HG02970 (cell line): ENCODE data around the gene CRIM1.
"Not testable (repeated sequence)": the region's sequence is repeated elsewhere in the genome, so short reads cannot be mapped to it uniquely, and the experiment has no call there.

Experiments used
- ATAC-seq: cut with Tn5 transposase; IDR thresholded peaks from one replicate; pipeline ENCODE4 v1.9.1; 2021; ENCODE audit warnings: mild to moderate bottlenecking, moderate library complexity, moderate number of reproducible peaks; ENCODE audit not compliant: unreplicated experiment, low FRiP score

Gene CRIM1

DNA sequence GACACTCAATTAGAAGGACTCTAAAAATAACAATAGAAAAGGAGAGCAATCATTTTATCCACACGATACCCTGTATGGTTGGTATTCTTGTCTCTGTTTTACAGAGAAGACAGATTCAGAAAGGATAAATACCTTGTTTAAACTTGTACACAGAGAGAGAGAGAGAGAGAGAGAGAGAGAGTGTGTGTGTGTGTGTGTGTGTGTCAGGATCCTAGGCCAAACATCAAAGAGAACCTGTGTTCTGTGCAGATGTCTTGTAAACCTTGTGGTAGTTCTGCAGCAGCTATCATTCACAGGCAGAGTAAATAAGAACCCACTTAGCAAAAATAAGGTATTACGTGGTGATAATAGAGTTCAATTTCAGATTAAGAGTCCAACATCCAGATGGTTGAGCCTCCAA is 4.3 kb upstream of the CRIM1 start:
- no peak for ATAC-seq

DNA sequence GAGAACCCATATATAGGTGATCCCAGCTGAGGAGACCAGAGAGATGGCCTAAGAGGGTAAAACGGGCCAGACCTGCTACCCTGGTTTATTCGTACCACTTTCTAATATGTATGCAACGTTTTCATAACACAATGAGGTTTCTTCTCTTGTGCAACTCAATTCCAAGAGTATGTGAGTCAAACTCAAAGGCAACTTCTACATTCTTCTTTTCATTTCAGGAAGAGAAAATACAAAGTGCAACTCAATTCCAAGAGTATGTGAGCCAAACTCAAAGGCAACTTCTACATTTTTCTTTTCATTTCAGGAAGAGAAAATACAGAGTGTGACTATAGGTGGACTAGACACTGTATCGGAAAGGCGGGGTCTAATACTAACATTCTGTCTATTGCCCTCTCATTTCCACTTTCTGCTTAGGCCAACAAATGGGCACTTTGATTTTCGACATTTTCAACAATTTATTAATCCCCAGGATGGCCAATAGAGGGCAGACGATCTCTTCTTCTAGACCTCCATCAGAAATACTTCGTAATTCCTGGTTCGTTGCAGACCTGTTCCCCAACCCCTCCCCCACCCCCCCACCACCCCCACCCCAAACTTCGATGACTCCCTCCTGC is 3.7 kb upstream of the CRIM1 start:
- ATAC-seq = no peak

DNA sequence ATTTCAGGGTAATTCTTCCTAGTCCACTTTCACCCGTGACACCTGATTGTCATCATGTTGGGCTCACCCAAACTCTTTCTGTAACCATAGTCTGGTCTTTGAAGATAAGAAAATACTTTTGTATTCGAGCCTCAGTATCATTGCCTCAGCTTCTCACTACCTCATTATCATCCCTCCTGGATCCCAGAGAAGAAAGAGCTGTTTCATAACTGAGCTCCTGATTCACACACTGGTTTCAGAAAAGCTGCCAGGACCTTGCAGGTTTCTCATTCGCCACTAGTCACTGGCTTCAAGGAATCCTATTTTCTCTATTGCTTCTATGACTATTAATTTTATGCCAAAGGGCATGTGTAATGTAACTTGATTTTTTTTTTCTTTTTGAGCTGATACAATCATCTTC is 2.9 kb upstream of the CRIM1 start:
- ATAC-seq = no peak

DNA sequence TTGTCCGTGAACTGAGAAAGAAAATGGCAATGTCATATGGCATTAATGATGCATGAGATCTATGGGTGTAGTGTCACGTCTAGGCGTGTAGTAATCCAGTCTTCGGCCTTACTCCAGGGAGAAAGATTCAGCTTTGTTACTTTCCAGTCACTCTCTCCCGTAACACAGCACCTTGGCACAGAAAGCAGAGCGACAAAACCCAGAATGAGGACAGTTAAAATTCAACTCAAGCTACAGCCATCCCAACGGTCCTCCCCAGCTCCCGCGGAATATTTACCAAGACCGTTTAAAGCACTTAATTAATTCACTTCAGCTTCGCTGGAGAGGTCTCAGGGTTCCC is 797 bp upstream of the CRIM1 start:
- no peak for ATAC-seq

DNA sequence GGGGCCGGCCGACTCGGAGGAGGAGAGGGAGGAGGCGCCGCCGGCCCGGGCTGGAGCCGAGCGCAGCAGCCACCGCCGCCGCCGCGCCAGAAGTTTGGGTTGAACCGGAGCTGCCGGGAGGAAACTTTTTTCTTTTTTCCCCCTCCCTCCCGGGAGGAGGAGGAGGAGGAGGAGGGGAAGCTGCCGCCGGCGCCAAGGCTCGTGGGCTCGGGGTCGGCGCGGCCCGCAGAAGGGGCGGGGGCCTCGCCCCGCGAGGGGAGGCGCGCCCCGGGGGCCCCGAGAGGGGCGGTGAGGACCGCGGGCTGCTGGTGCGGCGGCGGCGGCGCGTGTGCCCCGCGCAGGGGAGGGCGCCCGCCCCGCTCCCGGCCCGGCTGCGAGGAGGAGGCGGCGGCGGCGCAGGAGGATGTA is 316 bp downstream of the CRIM1 start:
- no peak for ATAC-seq

DNA sequence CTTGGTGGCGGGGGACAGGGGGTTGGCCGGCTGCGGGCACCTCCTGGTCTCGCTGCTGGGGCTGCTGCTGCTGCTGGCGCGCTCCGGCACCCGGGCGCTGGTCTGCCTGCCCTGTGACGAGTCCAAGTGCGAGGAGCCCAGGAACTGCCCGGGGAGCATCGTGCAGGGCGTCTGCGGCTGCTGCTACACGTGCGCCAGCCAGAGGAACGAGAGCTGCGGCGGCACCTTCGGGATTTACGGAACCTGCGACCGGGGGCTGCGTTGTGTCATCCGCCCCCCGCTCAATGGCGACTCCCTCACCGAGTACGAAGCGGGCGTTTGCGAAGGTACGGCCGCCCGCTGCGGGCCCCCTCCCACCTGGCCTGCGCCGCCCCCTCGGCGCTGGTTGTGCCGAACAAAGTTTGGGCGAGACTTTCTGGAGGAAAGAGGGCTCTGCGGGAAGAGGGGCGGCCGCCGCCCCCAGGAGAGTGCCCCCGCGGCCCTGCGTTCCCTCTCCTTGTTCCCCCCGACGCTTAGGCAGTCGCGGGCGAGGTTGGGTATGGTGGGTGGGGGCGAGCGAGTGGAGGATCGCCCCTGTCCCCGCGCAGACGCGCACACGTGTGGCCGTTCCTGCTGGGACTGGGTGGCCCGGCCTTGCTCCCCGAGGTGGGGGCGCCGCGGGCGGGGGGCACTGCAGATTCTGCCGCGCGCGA is 866 bp downstream of the CRIM1 start:
- peak; percentile 20 for ATAC-seq

DNA sequence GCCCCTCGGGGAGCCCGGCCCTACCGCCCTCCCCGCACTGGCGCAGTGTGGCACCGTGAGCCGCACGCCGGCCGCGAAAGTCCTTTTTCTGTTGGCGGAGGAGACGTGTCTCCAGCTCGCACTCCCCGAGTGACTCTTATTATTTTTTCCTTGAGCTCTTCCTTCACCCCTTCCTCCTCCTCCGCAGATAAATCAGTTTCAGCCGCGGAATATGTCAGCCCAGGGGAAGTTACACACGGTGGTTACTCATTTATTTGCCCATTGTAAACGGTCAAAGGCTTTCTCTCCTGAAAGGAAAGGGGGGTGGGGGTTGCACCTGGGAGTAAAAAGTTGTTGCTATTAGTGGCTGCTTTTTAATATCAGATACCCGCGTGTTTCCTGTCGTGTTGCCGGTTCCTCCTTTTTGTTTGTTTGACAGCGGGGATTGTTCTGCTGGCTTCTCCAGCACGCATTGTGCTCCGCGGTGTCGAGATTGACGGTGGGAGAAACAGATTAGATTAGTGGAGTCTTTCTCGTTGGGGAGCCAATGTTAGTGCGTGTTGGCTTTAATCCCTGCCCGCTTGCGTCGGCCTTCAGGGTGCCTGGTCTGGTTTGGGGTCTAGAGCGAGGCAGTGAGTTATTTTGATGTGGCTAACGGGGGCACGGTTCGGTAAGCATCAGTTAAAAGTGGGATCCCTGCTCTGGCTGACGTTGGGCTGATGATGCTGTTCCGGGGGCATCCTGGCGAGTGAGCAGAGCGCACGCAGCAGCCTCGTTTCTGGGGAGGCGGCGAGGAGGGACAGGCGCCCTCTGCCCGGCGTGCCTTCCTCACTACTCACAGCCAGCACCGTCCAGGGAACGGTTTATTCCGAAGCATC is 1.6 kb downstream of the CRIM1 start:
- peak; percentile 21 for ATAC-seq

DNA sequence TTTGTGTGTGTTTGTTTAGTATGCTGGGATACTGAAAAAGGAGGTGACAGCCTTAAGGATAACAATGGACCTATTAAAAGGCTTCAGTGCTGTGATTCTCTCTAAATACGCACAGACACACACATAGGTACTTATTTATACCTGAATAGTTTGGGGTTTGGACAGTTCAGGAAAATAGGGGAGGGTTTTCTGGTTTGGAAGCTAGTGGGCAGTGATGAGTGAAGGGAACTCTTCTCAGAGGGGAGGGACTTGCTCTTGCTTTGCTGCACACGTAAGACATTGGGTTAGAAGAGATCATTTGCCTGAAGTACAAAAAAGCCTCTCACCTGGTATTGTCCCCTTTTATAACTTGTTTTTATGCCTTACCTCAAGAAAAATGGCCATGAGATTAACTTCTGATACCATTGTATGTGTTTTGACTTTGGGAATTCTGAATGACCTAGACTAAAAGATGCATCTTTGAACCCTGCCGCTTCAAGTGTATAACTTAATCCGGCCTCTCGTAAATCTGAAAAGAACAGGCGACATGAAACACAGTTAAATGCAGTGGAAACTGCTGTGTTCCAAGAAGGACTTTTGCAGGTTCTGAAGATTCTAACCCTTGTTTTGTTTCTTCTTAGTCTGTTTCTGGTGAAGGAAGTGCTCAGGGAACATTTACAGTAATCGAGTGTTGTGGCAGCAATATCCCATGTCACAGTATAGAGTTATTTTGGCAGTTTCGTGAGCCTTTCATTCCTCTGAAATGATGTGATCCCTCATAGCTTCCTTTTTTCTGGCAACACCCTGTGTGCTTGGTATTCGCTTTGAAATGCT is 2.5 kb downstream of the CRIM1 start:
- ATAC-seq = no peak

DNA sequence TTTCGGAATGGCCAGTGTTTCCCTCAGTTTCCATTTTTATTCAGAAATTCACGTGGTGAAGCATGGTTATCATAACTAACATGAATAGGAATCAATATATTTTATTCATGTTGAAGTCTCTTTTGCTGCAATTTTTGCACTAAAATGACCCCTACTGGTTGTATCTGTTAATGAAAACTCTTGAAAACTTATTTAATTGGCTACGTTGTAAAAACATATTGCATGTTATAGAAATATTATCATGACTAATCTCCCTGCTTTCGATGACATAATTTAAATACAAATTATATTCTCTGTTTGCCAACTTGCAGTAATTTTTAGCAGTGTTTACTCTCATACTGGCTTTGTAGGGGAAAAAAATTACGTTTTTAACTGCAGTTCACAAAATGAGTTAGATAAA is 3.5 kb downstream of the CRIM1 start:
- ATAC-seq = no peak

DNA sequence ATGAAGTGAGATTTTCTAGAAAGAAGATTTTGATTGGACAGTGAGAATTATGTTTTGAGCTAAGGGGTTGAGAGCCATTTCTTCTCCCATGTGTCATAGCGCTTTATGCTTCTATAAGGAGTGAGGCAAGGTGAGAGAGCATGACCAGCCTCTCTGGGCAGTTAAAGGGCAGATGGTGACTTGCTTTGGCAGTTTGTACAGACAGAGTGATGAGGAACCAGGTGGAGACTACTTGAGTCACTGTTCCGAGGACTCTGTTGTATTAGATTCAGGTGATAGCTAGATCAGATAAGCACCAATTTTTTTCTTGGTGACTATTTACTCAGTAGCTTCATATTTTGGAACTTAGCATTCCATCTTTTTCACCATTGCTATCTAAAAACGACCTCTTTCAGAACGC is 4.5 kb downstream of the CRIM1 start:
- ATAC-seq = no peak

DNA sequence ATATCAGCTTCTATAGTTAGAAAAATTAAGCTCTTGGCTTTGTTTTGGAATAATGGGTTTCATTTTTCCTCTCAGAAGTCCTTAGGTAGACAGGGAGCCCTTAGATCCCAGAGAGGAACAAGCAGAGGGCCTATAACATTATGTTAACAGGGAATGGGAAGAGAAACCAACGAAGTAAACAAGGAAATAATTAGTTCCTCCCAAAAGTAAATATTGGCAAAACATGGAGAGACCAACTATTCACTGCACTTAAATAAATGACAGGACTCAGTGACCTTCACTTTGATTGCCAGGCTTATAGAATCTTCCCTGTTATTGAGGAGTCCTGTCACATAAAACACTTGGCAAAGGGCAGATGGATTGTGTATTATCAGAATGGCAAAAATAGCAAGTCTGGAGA is 5.3 kb downstream of the CRIM1 start:
- no peak for ATAC-seq

DNA sequence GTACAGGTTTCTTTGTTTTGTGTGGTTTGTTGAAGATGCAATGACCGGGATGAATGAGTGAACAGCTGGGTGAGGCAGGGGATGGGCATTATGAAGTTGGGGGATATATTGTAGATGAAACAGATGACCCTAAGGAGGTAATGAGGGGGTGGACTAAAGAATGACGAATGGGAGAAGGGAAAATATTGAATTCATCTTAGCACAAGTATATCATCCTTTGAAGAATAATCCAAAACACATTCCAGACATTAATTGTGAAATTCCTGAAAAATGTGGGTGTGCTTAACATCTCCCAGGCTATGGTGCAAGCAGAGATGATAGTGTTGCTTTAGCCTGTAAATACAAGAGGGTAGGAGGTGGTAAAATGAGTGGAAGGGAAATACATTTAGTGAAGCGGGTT is 5.8 kb downstream of the CRIM1 start:
- ATAC-seq = no peak

DNA sequence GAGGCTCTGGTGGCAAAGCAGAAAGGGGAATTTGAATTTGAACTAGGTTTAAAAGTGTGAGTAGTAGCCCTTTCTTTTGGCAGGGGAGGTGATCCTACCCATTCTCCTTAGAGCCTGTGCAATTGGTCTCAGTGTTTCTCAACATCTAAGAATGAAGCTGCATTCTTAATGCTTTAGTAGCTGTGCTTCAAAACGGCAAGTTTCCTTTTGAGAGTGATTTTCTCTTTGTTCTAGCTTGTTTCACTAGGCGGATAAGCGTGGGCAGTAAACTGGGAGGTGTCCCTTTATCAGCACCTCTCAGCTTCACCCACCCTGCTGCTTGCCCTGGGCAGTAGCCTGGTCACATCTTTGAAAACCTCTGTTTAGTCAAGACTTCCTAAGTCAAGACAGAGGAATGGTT is 6.7 kb downstream of the CRIM1 start:
- ATAC-seq = no peak

DNA sequence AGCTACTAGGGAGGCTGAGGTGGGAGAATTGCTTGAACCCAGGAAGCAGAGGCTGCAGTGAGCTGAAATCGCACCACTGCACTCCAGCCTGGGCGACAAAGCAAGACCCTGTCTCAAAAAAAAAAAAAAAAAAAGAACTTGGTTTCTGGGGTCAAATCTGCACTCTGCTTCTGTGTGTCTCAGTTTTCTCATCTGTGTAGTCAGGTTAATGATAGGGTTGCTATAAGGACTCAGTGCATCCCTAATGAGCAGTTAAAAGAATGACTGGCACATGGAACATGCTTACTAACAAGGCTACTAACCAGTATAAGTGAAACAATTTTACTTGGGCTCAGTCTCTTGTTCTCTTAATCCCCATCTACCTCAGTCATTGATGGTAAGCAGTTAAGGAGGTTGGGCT is 7.5 kb downstream of the CRIM1 start:
- not testable (repeated sequence) for ATAC-seq

DNA sequence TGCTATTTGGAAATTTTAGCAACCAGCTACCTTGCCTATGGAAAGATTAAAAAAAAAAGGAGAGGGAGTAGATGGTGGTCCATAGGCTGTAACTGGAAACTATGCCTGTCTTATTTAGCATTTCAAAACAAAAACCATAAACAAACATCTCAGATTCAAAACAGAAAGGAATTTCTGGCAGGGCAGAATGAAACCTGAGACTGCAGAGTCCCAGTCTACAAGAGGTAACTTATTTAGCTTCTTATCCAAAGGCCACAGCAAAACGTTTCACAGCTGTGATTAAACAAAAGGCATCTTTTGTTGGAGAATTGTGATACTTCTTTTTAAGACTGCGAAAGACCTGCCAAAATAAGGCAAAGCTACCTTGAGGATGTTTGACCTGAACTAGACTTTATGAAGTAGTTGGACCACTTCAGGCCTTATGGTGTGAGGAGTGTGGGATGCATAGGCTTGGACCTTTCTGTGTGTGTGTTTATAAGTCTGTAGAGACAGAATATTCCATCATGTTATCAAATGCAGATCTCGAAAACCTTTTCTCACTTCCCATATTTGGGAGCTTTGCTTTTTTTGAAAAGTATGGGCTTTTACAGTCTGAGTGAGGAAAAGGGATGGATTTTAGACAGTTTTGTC is 11.0 kb downstream of the CRIM1 start:
- no peak for ATAC-seq

DNA sequence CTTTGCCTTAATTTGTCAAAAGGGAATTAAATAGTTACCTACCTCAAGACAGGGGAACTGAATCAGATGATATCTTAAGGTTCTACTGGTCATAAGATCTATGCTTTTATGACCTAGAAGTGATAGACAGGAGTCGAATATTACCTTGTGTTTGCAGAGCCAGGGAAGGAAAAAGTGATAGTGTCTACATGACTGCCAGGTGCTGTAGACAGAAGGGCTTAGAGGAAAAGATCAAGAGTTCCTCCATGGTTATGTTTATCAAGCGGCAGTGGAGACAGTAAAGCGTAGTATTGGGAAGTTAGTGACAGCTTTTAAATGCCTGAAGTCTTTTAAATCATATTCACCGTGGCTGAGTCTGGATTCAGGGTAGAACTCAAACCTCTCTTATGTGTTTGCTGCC is 11.9 kb downstream of the CRIM1 start:
- ATAC-seq = no peak

DNA sequence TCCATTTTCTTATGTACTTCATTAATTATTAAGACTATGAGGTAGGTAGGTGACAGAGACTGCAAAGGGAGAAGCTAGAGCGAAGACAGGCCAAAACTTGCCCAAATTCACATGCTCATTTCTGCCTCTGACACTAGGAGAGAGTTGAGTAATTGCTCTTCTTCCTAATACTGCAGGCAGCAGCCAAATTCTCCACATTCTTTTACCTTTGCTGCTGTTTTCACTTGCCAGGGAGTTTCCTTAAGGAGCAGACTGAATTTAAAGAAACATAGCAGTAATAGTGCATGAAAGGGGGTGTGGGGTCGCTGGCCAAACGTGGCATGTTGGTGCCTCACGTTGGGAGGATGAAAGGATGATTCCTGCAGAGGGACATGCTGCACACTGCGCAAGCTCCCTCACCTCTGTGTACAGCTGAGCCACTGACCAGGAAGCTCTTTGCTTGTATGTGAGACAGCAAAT is 12.3 kb downstream of the CRIM1 start:
- ATAC-seq = no peak

DNA sequence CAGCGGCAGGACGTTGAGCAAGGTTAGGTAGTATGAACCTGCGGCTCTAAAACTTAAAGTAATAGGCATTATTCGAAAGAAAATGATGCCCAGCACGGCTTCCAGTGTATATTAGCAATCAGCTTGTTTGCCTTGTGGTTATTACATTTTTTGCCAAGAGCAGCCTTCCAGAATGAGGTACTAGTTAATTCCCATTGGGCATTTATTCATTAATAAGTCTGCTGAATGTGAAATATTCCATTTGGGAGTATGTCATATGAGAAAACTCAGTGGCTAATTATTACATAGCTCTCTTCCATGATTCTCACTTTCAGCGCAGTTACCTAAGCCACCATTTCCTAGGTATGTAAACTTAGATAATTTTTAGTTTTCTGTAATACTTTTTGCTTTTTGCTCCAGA is 12.9 kb downstream of the CRIM1 start:
- ATAC-seq = no peak

DNA sequence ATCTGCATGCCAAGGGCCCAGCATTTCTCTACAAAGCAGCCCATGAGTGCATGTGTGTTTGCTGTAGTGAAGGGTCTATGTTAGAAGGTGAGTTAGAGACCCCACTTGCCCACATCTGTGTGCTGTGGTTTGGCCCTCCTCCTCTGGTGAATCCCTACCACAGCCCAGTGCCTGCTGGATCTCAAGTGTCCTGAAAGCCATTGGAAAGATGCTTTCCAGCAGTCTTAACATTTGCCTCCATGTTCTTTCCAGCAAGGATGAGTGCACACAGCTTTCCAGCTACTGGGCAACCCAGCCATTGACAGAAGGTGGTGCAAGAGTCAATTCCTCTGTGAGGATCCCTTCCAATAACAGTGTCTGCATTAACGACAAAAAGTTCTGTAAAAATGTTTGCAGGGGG is 13.6 kb downstream of the CRIM1 start:
- ATAC-seq = no peak

DNA sequence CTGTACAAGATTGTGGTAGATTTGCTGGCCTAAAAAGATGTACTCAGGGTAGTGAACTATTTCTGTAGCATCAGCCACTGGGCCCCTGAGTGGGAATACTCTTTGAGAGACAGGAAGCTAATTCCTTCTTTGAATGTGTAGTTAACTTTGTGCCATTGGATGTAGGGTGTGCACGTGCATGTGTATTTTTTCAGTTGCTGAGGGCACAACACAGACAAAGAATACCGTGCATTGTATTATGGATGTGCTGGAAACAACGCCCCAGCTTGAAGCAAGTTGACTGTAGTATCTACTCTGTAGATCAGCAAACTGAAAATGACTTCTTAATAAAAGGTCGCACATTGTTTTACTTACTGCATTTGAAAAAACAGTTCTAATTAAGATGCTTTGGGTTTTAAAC is 14.1 kb downstream of the CRIM1 start:
- no peak for ATAC-seq
